ENCODE data around the gene CHST11. TPM values are rescaled to one million over a fixed set of nuclear protein-coding genes. Genes with fewer than 3 reads are reported as not detected.

Gene CHST11
- total and polyA plus RNA-seq, 9 of the 15 experiments (the other 6 are each of a cell fraction or from before 2014, with no cell fraction given) = 2.3 to 38.7 (median 15.0) TPM

DNA sequence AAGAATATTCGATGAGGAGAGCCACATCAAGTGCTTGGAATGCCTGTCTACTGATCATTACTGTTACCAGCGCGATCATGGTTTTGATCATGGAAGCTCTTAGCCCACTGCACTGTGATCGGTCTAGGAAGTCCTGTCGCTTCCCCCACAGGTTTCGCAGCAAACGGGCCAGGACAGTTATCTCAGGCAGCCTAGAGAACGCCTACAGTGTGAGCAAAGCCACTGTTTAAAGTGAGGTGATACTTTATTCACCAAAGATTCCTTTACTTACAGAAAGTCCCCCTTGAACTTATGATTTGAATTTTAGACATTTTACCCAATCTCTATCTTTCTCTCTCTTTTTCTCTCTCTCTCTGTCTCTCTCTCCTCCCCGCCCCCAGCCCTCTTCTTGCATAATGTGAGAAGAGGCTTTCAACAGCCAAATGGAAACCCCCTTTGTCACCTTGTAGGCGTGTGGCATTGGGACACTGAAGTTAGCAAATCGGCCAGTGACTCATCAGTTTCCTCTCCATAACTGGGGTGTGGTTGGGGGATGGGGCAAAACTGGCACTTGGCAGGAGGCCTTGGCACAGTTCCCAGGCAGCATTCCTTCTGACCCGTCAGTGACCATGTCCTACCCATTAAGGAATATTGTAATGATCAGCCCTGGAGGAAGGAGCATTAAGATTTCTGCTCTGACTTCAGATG, 214.8 kb downstream of the CHST11 start (continued):
- TF ChIP-seq MIER1 (IDR thresholded peaks at IDR 0.05; ENCODE audit: low read depth) (no peak), NFXL1 (CRISPR knock-in tag; IDR thresholded peaks at IDR 0.05) (no peak), ZFP1 (CRISPR knock-in tag; IDR thresholded peaks at IDR 0.05) (no peak), ZNF408 (CRISPR knock-in tag; IDR thresholded peaks at IDR 0.05; ENCODE audit: low read depth) (no peak), PRMT5 (CRISPR knock-in tag; IDR thresholded peaks at IDR 0.05) (no peak), SMAD3 (CRISPR knock-in tag; conservative IDR thresholded peaks at IDR 0.05) (no peak), PRPF4 (IDR thresholded peaks at IDR 0.05; ENCODE audit: insufficient read depth, low read depth, low read length, poor library complexity, severe bottlenecking) (no peak), PCBP2 (IDR thresholded peaks at IDR 0.05; ENCODE audit: low read depth, low read length, poor library complexity, severe bottlenecking) (no peak), ZNF12 (CRISPR knock-in tag; IDR thresholded peaks at IDR 0.05) (no peak), TEAD4 (IDR thresholded peaks at IDR 0.05; ENCODE audit: low read length) (no peak), TEAD4 (CRISPR knock-in tag; IDR thresholded peaks at IDR 0.05; ENCODE audit: borderline replicate concordance) (no peak), TAF9B (IDR thresholded peaks at IDR 0.05; ENCODE audit: partially characterized antibody) (no peak), MAFF (IDR thresholded peaks at IDR 0.05; ENCODE audit: low read length) (peak; percentile 67), IRF2 (CRISPR knock-in tag; IDR thresholded peaks at IDR 0.05) (no peak), RCOR1 (IDR thresholded peaks at IDR 0.05; ENCODE audit: borderline replicate concordance in 1 of 2, low read depth in 2 of 2, low read length in 2 of 2) (no peak), ZNF133 (CRISPR knock-in tag; IDR thresholded peaks at IDR 0.05) (no peak), HOXB6 (CRISPR knock-in tag; IDR thresholded peaks at IDR 0.05; ENCODE audit: borderline replicate concordance) (no peak), ESRRA (IDR thresholded peaks at IDR 0.05; ENCODE audit: borderline replicate concordance, low read depth) (peak; percentile 23; the same call in 1 of the 2 replicates), PHTF2 (CRISPR knock-in tag; IDR thresholded peaks at IDR 0.05) (no peak)
- TF ChIP-seq, protein P1, sequence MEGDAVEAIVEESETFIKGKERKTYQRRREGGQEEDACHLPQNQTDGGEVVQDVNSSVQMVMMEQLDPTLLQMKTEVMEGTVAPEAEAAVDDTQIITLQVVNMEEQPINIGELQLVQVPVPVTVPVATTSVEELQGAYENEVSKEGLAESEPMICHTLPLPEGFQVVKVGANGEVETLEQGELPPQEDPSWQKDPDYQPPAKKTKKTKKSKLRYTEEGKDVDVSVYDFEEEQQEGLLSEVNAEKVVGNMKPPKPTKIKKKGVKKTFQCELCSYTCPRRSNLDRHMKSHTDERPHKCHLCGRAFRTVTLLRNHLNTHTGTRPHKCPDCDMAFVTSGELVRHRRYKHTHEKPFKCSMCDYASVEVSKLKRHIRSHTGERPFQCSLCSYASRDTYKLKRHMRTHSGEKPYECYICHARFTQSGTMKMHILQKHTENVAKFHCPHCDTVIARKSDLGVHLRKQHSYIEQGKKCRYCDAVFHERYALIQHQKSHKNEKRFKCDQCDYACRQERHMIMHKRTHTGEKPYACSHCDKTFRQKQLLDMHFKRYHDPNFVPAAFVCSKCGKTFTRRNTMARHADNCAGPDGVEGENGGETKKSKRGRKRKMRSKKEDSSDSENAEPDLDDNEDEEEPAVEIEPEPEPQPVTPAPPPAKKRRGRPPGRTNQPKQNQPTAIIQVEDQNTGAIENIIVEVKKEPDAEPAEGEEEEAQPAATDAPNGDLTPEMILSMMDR (IDR thresholded peaks at IDR 0.05 in 2 of 3, conservative IDR thresholded peaks at IDR 0.05 in 1 of 3; ENCODE audit: insufficient read depth in 2 of 3, low read depth in 1 of 3, low read length in 3 of 3) = no peak
- TF ChIP-seq, protein P2, sequence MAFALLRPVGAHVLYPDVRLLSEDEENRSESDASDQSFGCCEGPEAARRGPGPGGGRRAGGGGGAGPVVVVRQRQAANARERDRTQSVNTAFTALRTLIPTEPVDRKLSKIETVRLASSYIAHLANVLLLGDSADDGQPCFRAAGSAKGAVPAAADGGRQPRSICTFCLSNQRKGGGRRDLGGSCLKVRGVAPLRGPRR (CRISPR knock-in tag; IDR thresholded peaks at IDR 0.05) = no peak
- TF ChIP-seq, protein P3, sequence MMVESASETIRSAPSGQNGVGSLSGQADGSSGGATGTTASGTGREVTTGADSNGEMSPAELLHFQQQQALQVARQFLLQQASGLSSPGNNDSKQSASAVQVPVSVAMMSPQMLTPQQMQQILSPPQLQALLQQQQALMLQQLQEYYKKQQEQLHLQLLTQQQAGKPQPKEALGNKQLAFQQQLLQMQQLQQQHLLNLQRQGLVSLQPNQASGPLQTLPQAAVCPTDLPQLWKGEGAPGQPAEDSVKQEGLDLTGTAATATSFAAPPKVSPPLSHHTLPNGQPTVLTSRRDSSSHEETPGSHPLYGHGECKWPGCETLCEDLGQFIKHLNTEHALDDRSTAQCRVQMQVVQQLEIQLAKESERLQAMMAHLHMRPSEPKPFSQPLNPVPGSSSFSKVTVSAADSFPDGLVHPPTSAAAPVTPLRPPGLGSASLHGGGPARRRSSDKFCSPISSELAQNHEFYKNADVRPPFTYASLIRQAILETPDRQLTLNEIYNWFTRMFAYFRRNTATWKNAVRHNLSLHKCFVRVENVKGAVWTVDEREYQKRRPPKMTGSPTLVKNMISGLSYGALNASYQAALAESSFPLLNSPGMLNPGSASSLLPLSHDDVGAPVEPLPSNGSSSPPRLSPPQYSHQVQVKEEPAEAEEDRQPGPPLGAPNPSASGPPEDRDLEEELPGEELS (CRISPR knock-in tag; IDR thresholded peaks at IDR 0.05; ENCODE audit: borderline replicate concordance) = no peak
- TF ChIP-seq, protein P4, sequence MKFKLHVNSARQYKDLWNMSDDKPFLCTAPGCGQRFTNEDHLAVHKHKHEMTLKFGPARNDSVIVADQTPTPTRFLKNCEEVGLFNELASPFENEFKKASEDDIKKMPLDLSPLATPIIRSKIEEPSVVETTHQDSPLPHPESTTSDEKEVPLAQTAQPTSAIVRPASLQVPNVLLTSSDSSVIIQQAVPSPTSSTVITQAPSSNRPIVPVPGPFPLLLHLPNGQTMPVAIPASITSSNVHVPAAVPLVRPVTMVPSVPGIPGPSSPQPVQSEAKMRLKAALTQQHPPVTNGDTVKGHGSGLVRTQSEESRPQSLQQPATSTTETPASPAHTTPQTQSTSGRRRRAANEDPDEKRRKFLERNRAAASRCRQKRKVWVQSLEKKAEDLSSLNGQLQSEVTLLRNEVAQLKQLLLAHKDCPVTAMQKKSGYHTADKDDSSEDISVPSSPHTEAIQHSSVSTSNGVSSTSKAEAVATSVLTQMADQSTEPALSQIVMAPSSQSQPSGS (CRISPR knock-in tag; IDR thresholded peaks at IDR 0.05) = no peak
